ENCODE data around the gene CD52.

Gene CD52

GRCh38 chr1:26338670-26339069 lies 20.9 kb downstream of the CD52 start:
- no peak for TF ChIP-seq CTCF (IDR thresholded peaks at IDR 0.05; ENCODE audit: low read depth, low read length)
- H3K4me3 ChIP-seq (ENCODE audit: low read depth, low read length) = no peak overlapping the region

- no peak for TF ChIP-seq CTCF (IDR thresholded peaks at IDR 0.05; ENCODE audit: low read depth, low read length)
- no peak overlapping the region for H3K4me3 ChIP-seq (ENCODE audit: low read depth, low read length)
Observed at GRCh38 chr1:26340047-26340481, 22.3 kb downstream of the CD52 start.

DNA sequence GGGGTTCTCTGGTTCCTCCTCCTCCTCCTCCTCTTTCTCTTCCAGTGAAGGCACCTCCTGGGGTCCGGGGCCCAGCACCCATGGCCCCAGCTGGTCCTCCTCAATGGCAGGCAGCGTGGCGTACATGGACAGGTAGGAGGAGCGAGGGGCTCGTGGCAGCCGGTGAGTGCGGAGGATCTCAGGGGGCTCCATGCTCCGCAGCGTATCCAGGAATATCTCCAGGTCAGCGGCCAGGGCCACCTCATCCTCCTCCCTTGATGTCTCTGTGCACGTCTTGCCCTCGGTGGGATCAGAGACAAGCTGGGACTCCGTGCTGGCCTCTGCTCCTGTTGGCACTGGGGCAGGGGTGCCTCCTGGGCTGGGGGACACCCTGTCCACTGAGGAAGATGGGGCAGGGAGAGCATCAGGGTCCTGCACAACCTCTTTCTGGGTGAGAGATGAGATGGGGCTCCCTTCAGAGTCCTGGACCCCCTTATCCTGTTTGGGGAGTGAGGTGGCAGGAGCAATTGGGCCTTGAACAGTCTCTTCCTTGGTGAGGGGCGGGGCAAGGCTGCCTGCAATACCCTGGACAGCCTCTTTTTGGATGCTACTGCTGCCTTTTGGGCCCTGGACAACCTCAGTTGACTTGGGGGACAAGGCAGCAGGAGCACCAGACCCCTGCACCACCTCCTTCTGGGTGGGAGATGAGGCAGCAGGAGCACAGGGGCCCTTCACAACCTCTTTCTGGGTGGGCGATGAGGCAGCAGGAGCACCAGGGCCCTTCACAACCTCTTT lies 26.6 kb downstream of the CD52 start:
- TF ChIP-seq CTCF (IDR thresholded peaks at IDR 0.05; ENCODE audit: low read depth, low read length) = no peak
- no peak overlapping the region for H3K4me3 ChIP-seq (ENCODE audit: low read depth, low read length)

DNA sequence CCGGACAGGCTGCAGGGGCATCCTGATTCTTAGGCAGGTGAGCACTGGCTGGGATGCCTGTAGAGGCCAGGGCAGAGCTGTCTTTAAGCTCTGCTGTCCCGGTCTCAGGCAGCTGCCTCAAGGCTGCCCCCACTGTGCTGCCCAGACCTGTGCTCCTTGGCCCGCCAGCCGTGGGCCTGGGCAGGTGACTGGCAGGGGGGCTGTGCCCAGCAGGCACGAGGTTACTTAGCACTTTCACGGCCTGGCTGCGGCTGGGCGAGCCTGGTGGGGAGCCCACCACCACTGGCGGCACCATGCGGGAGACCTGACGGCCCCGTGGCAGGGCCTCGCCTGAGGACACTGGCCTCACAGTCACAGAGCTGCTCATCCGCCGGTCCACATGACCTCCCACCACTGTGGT lies 28.0 kb downstream of the CD52 start:
- no peak overlapping the region for H3K4me3 ChIP-seq (ENCODE audit: low read depth, low read length)
- no peak for TF ChIP-seq CTCF (IDR thresholded peaks at IDR 0.05; ENCODE audit: low read depth, low read length)

DNA sequence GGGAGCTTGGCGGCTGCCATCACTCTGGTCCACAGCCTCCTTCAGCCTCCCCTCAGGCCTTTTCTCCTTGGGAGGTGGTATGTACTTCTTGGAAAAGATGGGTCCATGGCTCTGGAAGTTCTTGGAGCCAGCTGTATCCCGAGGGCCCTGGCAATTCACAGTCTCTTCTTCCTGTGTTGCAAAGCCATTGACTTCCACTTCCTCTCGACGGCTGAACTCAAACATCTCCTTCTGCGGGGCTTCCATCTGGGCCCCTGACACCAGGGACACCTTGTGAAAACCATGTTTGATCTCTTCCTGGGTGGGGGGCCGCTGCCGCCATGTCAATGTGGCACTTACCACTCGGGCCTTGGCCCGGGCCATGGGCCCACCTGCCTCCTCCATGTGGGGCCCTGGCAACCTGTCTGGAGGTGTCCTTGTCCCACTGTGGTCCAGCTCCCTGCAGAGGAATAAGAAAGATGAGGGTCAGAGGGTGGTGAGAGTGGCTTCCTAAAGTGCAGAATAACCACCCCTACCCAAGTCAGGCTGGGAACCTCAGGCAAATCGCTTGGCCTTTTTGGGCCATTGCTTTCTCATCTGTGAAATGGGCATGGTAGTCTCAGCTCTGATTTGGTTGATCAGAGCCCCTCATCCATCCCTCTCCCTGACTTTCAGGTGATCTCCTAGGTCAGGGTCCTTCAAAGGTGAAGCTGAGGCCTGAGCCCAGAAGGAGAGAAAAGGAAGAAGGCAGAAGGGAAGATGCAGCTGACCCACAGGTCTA lies 28.7 kb downstream of the CD52 start:
- TF ChIP-seq CTCF (IDR thresholded peaks at IDR 0.05; ENCODE audit: low read depth, low read length) = no peak
- H3K4me3 ChIP-seq (ENCODE audit: low read depth, low read length) = no peak overlapping the region

GRCh38 chr1:26349188-26349876 lies 31.6 kb downstream of the CD52 start:
- TF ChIP-seq CTCF (IDR thresholded peaks at IDR 0.05; ENCODE audit: low read depth, low read length) = no peak
- no peak overlapping the region for H3K4me3 ChIP-seq (ENCODE audit: low read depth, low read length)

DNA sequence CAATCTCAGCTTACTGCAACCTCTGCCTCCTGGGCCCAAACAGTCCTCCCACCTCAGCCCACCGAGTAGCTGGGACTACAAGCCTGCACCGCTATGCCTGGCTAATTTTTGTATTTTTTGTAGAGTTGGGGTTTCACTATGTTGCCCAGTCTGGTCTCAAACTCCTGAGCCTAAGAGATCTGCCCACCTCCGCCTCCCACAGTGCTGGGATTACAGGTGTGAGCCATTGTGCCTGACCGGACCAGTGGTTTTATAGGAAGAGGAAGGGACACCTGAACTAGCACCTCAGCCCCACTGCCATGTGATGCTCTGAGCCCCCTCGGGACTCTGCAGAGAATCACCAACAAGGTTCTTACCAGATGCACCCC lies 32.1 kb downstream of the CD52 start:
- TF ChIP-seq CTCF (IDR thresholded peaks at IDR 0.05; ENCODE audit: low read depth, low read length) = no peak
- no peak overlapping the region for H3K4me3 ChIP-seq (ENCODE audit: low read depth, low read length)
